CD4-positive, alpha-beta T cell treated with Interleukin-1 beta for 1 hour (primary cell): ENCODE data around the gene TRAF3.

Source experiments
- DNase-seq, 2 donors: peaks; one replicate each; pipeline ENCODE4 v3.0.0-alpha.2; 2020 to 2022

The TRAF3 gene

GRCh38 chr14:102942069-102942468, 164.8 kb downstream of the TRAF3 start:
- no peak for DNase-seq

- no peak for DNase-seq
Measured at GRCh38 chr14:102943454-102943853, 166.2 kb downstream of the TRAF3 start.

- no peak for DNase-seq
Measured at GRCh38 chr14:102943979-102944378, 166.7 kb downstream of the TRAF3 start.

GRCh38 chr14:102944448-102945330, 167.4 kb downstream of the TRAF3 start:
- DNase-seq = no peak

DNA sequence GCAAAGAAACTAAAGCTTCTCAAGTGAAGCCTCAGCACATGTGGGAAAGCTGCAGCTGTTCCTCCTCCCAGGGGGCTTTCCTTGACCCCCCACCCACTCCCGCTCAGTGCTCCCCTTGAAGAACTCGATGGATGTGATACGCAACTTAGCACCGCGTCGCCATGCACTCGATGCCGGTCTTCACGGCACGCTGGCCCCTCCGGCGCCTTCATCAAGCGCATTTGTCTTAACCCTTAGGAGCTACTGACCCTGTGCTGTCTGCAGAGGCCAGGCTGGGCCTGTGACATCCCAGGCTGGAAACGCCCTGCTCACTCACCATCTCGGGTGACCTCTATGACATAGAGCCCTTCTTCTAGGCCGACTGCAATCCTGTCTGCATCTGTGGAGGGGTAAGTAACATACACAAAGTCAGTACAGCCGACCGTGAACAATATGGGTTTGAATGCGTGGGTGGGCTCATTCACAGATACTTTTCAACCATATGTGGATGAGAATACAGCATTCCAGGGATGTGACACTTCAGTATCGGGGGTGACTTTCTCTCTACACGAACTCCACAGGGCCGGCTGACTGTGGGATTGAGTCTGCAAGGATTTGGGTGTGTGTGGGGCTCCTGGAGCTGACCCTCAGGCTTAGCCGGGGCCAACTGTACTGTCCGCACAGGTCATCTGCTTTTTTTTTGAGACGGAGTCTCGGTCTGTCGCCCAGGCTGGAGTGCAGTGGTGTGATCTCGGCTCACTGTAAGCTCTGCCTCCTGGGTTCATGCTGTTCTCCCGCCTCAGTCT, 168.3 kb downstream of the TRAF3 start:
- no peak for DNase-seq

- no peak for DNase-seq
Measured at GRCh38 chr14:102947321-102948103, 170.3 kb downstream of the TRAF3 start.

DNA sequence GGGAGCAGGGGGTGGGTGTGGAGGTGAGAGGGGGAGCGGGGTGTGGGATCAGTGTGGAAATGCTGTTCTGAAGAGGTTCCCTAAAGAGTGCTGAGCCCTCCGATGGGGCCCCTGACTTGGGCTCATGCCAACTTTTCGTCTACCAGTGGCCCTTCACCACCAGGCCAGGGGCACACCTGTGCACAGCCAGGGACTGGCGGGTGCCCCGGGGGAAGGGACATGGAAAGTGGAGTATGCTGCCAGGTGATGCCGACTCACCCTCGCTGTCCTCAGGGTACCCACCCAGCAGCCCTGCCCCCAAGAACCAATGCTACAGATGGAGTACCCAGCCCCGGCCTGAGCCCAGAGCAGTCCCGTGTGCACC, 171.4 kb downstream of the TRAF3 start:
- no peak for DNase-seq

DNA sequence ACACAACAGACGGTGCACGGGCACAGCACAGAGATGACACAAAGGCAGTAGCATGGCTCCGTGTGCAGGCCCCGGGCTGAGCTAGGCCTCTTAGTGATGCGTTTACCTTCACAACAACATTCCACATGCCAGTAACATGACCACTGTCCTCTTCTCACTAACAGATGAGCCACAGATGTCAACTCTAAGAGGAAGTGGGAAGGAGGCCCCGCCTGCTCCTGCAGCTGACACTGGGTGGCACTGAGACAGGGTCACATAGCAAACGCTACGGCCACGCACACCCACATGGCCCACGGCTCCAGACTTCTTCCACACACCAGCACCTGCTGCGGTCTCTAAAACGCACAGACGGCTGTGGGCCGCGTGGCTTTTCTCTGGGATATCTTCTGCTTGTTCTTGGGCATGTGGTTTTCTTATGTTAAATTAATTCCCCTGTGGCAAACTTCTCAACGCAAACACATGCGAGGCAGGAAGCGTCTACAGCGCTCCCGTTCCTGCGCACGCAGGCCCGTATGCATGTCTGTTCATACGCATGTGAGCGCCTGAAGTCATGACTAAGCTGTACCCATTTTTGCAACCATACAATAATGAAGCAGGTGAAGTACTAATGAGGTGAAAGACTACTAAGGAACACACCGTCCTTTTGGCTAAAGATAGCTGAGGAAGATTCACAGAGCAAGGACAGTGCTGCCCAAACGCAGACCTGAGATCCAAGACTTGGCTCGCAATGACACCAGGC, 172.0 kb downstream of the TRAF3 start:
- DNase-seq = peak; percentile 15 to 54

DNA sequence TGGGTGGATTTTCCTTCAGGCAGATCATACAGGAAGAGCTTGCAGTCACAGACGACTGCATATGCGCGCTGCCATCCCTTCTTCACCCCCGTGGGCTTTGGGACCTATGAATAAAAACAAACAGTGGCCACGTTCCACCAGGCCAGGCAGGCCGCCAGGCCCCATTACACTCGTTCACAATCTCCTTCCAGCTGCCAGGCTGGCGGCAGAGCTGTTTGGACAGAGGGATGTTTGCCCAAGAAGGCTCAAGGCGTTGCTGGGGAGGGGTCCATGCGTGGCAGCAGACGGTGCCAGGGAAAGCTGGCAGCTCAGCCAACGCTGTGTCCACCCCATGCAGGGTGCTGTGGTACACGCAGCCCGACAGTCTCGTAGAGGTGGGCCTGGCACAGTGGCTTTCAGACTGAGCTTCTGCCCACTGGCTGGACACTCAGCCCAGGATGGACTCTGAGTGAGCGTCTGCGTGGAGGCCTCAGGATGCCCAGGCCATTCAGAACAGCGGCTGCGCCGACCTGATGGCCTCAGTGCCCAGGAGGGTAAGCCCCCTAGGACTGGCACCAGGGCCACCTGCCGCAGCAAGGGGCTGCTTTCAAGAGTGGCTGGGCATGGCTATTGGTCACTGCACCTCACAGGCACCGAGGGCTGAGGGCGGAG, 172.7 kb downstream of the TRAF3 start:
- DNase-seq = no peak

DNA sequence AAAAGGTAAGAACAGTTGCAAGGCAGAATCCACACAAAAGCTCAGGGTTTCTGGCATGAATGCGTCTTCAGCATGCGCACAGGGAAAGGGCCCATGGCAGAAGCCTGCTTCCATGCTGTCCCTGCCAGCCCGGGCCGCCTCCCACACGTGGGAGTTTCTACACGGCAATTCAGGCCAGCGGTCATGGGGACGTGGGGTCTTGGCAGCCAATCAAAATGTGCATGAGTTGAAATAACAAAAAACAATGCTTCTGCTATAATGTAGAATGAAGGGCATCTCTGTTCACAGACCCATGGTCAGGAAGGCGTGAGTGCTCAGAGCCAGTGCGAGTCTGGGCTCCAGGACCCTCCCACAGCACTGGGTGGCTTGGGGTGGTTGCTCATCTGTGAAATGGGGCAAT, 173.8 kb downstream of the TRAF3 start:
- no peak for DNase-seq

DNA sequence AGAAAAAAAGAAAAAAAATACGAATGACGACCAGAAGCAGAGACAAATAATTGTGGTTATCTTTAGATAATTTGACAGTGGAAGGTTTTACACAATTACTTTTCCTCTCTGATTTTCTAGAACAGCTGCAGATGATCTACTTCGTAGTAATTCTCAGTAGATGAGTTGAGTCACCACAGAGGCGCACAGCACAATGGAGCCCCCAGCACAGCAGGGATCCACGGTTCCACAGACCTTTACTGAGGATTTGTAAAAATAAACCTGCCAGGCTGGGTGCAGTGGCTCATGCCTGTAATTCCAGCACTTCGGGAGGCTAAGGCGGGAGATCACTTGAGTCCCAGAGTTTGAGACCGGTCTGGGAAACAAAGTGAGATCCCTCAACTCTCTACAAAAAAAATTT, 174.6 kb downstream of the TRAF3 start:
- DNase-seq = no peak

DNA sequence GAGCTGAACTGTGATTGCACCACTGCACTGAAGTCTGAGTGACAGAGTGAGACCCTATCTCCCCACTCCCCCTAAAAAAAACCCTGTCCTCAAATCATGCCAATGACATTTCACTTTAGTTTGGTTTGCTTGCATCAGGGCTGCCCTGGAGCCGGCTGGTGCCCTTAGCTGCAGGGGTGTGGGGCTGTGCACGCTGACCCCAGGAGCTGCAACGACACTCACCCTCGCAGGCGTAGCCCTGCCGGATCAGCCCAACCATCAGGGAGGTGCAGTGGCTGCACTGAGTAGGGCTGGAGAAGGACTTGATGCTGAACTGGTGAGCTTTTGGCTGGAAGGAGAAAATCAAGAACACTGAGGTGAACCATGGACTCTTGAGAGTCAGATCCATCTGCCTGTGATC, 175.0 kb downstream of the TRAF3 start:
- no peak for DNase-seq

- no peak for DNase-seq
Measured at GRCh38 chr14:102953100-102953499, 175.9 kb downstream of the TRAF3 start.

DNA sequence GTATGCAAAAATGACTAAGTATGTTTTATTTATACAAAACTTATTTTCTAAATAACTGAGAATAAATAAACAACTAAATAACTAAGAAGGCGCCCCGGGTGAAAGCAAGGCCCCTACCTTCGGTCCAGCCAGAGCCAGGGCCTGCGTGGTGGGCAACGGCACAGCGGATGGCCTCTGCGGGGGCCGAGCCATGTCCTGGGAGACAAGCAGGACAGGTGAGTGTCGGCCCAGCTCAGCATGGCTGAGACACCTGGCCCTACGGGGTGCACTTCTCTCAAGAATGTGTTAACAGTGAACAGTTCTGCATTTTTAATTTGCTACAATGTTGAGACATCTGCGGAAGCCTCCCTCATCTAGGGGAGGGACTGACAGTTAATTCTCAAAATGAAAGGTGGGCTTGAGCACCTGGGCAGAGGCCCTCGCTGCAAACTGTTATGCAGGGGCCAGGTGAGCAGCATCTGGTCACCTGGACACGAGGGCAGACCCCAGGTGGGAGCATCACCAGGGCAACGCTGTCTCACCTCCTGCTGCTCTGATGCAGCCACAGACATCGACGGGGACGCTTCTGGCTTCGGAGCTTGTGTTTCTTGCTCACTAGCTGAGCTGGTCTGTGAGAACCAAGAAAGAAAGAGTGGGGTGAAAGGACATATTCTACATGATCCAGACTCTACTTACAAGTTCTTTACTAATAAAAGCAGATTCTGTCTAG, 177.0 kb downstream of the TRAF3 start:
- no peak for DNase-seq

- no peak for DNase-seq
Measured at GRCh38 chr14:102955636-102956408, 178.6 kb downstream of the TRAF3 start.

DNA sequence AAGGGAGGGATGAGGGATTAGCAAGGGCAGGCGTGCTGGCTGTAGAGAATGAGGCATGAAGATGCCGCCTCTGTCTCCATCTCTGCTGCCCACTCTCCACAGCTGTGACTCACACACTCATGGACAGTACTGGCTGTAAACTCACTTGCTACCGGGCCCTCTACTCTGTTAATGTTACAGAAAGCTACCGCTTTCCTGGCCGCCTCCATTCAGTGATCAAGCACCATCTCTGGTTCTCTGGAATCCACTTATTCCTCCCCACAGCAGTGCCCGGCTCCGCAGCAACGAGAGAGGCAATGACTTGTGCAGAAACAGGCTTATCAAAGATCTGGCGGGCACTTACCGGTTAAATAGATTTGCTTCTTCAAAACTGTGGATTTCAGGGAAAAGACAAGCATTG, 180.0 kb downstream of the TRAF3 start:
- DNase-seq = no peak

DNA sequence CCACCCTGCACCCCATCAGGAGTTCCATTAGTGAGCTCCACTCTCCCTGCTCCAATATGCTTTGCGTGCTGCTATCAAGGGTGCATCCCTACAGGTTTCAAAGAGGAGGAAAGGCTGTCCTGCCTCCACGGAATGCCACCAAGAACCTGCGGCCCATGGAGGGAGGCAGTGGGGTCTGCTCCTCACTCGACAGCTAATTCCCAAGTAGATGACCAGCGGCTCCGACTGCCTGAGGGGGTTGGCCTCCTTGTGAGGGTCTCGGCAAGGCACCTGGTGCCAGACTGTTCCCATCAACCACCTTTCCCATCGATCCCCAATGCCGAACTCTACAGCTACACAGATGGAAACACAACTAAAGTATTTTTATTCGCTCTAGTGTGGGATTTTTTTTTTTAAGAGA, 181.2 kb downstream of the TRAF3 start:
- DNase-seq = no peak
